Ecto neural progenitor cell (in vitro differentiated cells): ENCODE results near the gene XDH.
A peak's percentile ranks its signal among the peaks of the same experiment; 100 is the strongest.

Source experiments
- DNase-seq: peaks from one replicate; pipeline ENCODE4 v3.0.0-alpha.2; 2018; ENCODE audit warnings: low spot score

The XDH gene

GRCh38 chr2:31402388-31402787, 12.2 kb downstream of the XDH start:
- no peak for DNase-seq

- DNase-seq = no peak
These were observed 13.0 kb downstream of the XDH start for GRCh38 chr2:31401580-31401979.

- no peak for DNase-seq
These were observed 15.7 kb downstream of the XDH start for GRCh38 chr2:31398881-31399280.

- no peak for DNase-seq
These were observed 17.4 kb downstream of the XDH start for GRCh38 chr2:31397094-31397493.

- no peak for DNase-seq
These were observed 24.2 kb downstream of the XDH start for GRCh38 chr2:31390324-31390723.

- DNase-seq = no peak
These were observed 25.8 kb downstream of the XDH start for GRCh38 chr2:31388736-31389135.

- peak; percentile 35 for DNase-seq
These were observed 26.7 kb downstream of the XDH start for GRCh38 chr2:31387850-31388249.

- peak; percentile 38 for DNase-seq
These were observed 27.9 kb downstream of the XDH start for GRCh38 chr2:31386648-31387047.

- DNase-seq = peak; percentile 22
These were observed 28.4 kb downstream of the XDH start for GRCh38 chr2:31386172-31386571.

GRCh38 chr2:31384771-31385276, 29.7 kb downstream of the XDH start:
- DNase-seq = no peak

- DNase-seq = no peak
These were observed 30.2 kb downstream of the XDH start for GRCh38 chr2:31384351-31384750.

GRCh38 chr2:31383471-31384153, 30.9 kb downstream of the XDH start:
- DNase-seq = peak; percentile 30

- peak; percentile 27 for DNase-seq
These were observed 32.0 kb downstream of the XDH start for GRCh38 chr2:31382452-31383120.

- DNase-seq = peak; percentile 12
These were observed 32.9 kb downstream of the XDH start for GRCh38 chr2:31381601-31382000.

GRCh38 chr2:31380243-31380642, 34.3 kb downstream of the XDH start:
- DNase-seq = peak; percentile 13

GRCh38 chr2:31379747-31380146, 34.8 kb downstream of the XDH start:
- no peak for DNase-seq

GRCh38 chr2:31378791-31379501, 35.6 kb downstream of the XDH start:
- DNase-seq = peak; percentile 22

- no peak for DNase-seq
These were observed 36.2 kb downstream of the XDH start for GRCh38 chr2:31378389-31378788.

GRCh38 chr2:31373127-31373526, 41.4 kb downstream of the XDH start:
- DNase-seq = no peak

- DNase-seq = peak; percentile 29
These were observed 42.4 kb downstream of the XDH start for GRCh38 chr2:31372097-31372496.

- DNase-seq = peak; percentile 20
These were observed 42.9 kb downstream of the XDH start for GRCh38 chr2:31371691-31372090.

GRCh38 chr2:31366733-31367132, 47.8 kb downstream of the XDH start:
- DNase-seq = peak; percentile 20
